GM04503 (cell line): ENCODE measurements around the gene GRPEL1.

Source experiments
- DNase-seq: peaks from one replicate; pipeline ENCODE4 v3.0.0-alpha.2; 2012; ENCODE audit warnings: low read depth

Gene GRPEL1

GRCh38 chr4:7063362-7063761, 4.5 kb downstream of the GRPEL1 start:
- no peak for DNase-seq

- no peak for DNase-seq
These were observed 5.0 kb downstream of the GRPEL1 start for GRCh38 chr4:7062816-7063215.

- DNase-seq, result no peak
These were observed 6.0 kb downstream of the GRPEL1 start for GRCh38 chr4:7061815-7062214.

- no peak for DNase-seq
These were observed 7.3 kb downstream of the GRPEL1 start for GRCh38 chr4:7060346-7061150.

- DNase-seq, result no peak
These were observed 8.2 kb downstream of the GRPEL1 start for GRCh38 chr4:7059662-7060061.

- DNase-seq, result no peak
These were observed 9.1 kb downstream of the GRPEL1 start for GRCh38 chr4:7058792-7059191.

DNA sequence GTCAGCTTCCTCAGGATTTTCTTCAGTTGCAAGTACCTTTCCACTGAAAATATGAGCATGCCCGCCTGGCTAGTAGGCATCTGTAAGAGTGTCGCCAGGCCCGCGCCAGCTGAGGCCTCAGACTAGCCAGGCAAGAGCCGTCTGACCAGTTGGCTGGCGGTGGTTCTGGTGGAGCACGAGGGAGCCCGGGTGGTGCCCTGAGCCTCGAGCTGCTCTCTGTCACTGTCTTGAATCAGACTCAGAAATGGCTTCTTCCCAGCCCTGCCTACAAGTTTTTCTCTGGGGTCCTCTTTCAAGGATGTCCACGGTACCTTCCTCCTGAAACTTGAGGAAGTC, 11.9 kb downstream of the GRPEL1 start:
- DNase-seq, result no peak

- no peak for DNase-seq
These were observed 12.5 kb downstream of the GRPEL1 start for GRCh38 chr4:7055111-7055989.

DNA sequence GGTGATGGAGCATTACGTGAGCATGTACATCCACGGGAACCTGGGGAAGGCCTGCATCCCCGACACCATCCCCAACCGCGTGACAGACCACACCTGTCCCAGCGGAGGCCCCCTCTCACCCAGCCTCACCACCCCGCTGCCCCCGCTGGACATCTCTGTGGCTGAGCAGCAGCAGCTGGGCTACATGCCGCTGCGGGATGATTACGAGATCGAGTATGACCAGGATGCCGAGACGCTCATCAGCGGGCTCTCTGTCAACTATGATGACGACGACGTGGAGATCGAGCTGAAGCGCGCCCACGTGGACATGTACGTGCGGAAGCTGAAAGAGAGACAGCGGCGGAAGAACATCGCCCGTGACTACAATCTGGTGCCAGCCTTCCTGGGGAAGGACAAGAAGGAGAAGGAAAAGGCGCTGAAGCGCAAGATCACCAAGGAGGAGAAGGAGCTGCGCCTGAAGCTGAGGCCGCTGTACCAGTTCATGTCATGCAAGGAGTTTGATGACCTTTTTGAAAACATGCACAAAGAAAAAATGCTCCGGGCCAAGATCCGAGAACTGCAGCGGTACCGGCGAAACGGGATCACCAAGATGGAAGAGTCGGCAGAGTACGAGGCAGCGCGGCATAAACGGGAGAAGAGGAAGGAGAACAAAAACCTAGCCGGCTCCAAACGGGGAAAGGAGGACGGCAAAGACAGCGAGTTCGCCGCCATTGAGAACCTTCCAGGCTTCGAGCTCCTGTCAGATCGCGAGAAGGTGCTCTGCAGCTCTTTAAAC, 13.6 kb downstream of the GRPEL1 start:
- no peak for DNase-seq

DNA sequence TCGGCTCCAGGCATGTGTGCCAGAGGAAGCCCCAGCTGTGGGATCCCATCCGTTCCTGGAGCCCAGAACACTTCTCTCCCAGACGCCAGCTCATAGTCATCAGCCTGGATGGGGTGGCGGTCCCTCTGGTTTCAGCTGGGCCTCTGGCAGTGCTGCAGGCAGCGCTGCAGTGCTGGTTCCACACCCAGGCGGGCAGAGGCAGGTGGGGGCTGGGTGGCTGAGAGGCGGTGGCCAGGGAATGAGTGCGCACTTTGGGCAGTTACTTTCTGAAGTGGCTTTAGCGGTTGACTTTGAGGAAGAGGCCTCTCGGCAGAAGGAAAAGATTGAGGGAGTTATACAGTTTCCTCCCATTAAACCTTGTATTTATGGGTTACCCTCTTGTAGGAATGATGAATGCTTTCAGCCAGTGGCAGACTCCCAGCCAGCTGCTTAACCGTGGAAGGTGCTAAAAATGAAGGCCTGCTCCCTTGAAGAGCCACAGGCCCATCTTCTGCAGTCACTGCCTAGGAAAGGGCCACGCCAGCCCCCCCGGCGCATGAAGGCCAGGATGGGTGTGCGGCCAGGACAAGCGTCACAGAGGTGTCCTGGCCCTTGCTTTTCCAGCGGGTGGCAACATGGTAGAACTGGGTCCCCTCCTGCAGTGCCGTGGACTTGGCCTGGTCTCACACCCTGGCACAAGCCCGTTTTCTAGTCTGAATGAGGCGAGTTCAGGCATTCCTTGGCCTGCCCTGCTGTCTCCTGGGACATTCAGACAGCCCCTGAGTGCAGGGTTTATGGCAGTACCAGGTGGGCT, 14.7 kb downstream of the GRPEL1 start:
- no peak for DNase-seq

DNA sequence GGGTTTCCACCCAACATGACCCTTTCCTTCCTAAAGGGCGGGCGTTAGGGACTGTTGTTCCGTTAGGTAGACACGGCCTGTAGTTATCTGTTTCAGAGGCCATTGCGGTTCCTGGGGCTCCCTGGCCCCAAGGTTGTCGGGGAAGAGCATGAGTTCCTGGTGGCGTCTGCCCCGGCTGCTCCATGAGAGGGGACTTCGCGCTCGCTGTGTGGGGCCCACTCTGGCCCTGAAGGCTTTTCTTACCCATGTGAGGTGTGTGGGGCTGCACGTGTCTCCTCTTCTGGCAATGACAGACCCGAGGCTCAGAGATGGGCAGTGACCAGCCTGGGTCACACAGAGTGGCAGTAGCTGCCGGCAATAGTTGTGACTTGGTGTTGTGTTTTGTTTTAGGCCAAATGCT, 15.6 kb downstream of the GRPEL1 start:
- no peak for DNase-seq

- no peak for DNase-seq
These were observed 16.0 kb downstream of the GRPEL1 start for GRCh38 chr4:7051905-7052304.

DNA sequence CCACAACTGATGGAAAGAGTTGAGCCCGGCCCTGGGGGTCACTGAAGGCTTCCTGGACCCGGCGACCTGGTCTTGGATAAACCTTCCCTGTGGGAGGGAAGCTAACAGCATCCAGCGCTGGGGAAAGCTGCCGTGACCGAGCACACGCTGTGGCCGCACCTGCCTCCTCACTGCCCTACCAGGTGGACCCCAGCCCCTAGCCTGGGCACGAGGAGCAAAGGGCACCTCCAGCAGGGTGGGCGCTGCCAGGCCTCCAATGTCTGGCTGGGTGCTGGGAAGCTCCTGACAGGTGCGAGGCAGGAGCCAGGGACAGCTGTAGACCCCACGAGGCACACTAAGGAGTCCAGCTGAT, 16.7 kb downstream of the GRPEL1 start:
- DNase-seq, result no peak

DNA sequence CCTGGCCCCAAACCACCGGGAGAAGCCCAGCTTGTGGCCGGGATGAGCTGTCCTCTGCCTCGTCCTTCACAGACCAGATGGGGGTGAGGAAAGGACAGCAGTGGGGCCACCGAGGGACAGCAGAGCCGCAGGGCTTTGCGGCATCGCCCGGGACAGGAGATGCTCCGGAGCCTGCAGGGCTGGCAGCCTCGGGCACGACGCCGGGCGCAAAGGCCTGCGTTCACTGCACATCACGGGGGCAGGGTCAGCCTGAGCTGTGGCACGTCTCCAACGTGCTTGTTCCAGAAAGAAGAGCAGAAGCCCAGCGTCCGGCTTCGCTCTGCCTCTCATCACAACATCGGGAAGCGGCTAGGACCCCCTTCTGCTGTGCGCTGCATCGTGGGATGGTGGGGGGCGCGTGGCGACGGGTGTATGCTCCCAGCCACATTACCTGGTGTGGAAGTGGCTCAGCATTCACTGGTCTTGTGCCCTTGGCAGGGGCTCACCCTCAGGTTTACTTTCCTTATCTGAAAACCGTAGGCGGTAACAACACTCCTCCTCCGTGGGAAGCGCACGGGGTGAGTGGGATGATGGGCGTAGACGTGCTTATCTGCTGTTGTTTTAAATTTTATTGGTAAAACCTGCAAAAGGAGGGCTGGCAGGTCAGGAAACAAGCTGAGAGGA, 17.3 kb downstream of the GRPEL1 start:
- DNase-seq, result no peak

- DNase-seq, result no peak
These were observed 18.1 kb downstream of the GRPEL1 start for GRCh38 chr4:7049739-7050138.

GRCh38 chr4:7049295-7049694, 18.6 kb downstream of the GRPEL1 start:
- DNase-seq, result no peak

GRCh38 chr4:7048642-7049041, 19.2 kb downstream of the GRPEL1 start:
- DNase-seq, result no peak

GRCh38 chr4:7046971-7047370, 20.9 kb downstream of the GRPEL1 start:
- no peak for DNase-seq

GRCh38 chr4:7045961-7046921, 21.6 kb downstream of the GRPEL1 start:
- DNase-seq, result no peak

DNA sequence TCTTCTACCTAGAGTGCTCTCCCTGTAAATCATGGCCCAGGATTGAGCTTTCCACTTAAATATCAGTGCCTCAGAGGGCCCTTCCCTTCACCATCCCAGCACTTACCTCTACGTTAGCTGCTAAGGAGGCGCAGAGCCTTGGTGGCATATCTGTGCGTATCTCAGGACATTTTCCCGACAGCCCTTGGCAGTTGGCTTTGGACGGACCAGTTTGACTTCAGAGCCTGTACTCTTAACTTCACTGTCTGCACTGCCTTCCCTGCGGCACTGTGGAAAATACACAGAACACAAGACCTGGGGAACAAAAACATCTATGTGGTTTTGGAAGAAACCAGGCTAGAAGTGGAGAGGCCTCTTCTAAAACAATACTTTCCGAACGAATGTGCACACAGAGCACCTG, 22.3 kb downstream of the GRPEL1 start:
- no peak for DNase-seq
